Measurements from ENCODE around the gene PLD3. TPM values are rescaled to one million over a fixed set of nuclear protein-coding genes. Genes with fewer than 3 reads are reported as not detected.

Gene PLD3
- total RNA-seq, 1 donor from 2014 or later, result 208 TPM

DNA sequence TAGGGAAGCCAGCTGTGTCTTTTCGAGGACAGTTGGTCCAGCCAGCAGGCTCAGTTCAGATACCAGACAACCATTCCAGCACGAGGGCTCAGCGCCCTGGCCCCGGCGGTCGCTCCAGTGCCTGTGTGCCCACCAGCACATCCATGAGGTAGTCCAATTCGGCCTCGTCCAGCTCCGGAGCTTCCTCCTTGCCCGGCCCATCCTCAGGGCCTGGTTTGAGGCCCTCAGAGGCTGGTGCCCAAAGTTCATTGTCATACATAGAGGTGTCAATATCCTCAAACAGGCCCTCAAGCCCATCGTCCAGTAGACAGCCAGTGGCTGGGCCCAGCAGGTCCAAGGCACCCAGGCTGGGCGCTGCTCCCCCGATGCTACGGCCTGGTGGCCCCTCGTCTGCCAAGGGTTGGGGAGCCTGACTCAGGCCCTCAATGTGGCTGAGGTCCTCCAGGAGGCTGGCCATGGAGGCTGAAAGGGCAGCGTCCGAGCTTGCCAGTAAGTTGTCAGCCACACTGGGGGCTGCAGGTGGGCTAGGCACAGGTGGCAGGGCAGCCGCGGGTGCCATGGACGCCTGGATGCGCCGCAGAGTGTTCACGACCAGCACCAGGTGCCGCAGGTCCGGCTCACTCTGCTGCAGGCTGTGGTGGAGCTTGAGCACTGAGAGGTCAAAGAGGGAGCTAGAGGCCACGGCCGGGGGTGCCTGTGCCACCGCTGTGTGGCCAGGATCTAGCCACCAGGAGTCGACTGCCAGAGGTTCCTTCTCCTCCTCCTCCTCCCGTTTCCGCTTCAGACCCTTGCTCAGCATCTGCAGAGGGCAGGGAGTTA lies 74.5 kb downstream of the PLD3 start:
- Mint-ChIP-seq H3K36me3 (ENCODE audit: low read depth) (no peaks in the 10 kb centered on the region), H3K27me3 (ENCODE audit: low read depth) (no peaks in the 10 kb centered on the region), H3K27ac (ENCODE audit: unreplicated experiment) (no peak overlapping the region), H3K4me3 (peak overlapping the region; percentile 36), H3K9me3 (no peaks in the 10 kb centered on the region), H3K4me1 (peaks cover 36% of the 10 kb centered on the region)
- no peak for TF ChIP-seq CTCF (conservative IDR thresholded peaks at IDR 0.05)
- no peak for DNase-seq (ENCODE audit: low read depth, low spot score)

DNA sequence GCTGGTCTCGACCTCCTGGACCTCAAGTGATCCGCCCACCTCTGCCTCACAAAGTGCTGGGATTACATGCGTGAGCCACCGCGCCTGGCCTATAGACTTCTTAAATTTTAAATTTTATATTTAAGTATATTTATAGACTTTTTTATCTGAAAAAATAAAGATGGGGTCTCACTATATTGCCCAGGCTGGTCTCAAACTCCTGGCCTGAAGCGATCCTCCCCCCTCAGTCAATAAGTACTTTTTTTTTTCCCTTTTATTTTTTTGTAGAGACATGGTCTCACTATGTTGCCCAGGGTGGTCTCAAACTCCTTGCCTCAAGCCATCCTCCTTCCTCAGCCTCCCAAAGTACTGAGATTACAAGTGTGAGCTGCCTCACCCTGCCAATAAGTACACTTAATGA lies 75.4 kb downstream of the PLD3 start:
- Mint-ChIP-seq H3K9me3 (no peaks in the 10 kb centered on the region), H3K4me3 (no peak overlapping the region), H3K27ac (ENCODE audit: unreplicated experiment) (no peak overlapping the region), H3K4me1 (peaks cover 36% of the 10 kb centered on the region), H3K27me3 (ENCODE audit: low read depth) (no peaks in the 10 kb centered on the region), H3K36me3 (ENCODE audit: low read depth) (no peaks in the 10 kb centered on the region)
- no peak for DNase-seq (ENCODE audit: low read depth, low spot score)
- no peak for TF ChIP-seq CTCF (conservative IDR thresholded peaks at IDR 0.05)

DNA sequence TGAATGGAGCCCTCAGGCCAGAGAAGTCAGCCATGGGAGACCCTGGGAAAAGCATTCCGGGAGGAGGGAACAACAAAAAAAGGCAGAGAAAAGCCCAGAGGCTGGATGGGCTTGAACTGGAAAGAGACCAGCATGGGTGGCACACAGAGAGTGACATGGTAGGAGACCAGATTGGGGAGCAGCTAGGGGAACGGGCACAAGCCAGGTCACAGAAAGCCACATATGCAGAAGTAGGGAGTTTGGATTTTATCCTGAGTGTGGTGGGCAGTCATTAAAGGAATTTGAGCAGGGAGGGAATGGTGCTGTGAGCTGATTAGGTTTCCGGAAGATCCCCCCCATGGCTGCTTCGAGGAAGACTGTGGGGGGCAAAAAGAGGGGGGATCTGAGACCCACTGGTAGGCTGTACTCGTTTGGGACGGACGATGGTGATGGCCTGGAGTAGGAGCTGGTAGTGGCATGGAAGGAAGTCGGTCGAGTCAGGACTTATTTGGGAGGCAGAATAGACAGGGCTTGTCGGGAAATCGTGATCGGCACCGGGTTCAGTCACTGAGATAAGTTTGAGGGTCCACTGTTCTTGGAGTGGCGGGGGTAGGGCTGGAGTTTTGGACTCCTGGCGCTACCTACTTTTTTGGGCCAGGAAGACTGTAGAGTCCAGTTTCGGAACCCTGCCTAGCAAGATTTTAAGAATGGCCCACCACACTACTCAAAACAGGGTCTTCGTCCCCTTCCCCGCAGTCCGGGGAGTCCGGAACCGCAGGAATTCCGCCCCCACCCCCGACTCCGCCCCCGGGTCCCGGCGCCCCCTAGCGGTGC lies 76.3 kb downstream of the PLD3 start:
- no peak for TF ChIP-seq CTCF (conservative IDR thresholded peaks at IDR 0.05)
- Mint-ChIP-seq H3K27me3 (ENCODE audit: low read depth) (no peaks in the 10 kb centered on the region), H3K36me3 (ENCODE audit: low read depth) (no peaks in the 10 kb centered on the region), H3K9me3 (no peaks in the 10 kb centered on the region), H3K4me1 (peaks cover 32% of the 10 kb centered on the region), H3K27ac (ENCODE audit: unreplicated experiment) (peak overlapping the region; percentile 97), H3K4me3 (peak overlapping the region; percentile 96)
- no peak for DNase-seq (ENCODE audit: low read depth, low spot score)

- H3K27me3 Mint-ChIP-seq (ENCODE audit: low read depth), result no peaks in the 10 kb centered on the region
- peak; percentile 99 for DNase-seq (ENCODE audit: low read depth, low spot score)
- TF ChIP-seq CTCF (conservative IDR thresholded peaks at IDR 0.05), result peak; percentile 92
- H3K4me3 Mint-ChIP-seq, result peak within 1 kb of the TSS; percentile 96
- H3K27ac Mint-ChIP-seq (ENCODE audit: unreplicated experiment), result peak within 1 kb of the TSS; percentile 97
- no peaks in the 10 kb centered on the region for H3K9me3 Mint-ChIP-seq
- peaks cover 29% of the 10 kb centered on the region for H3K4me1 Mint-ChIP-seq
- no peaks in the 10 kb centered on the region for H3K36me3 Mint-ChIP-seq (ENCODE audit: low read depth)
These were observed 77.2 kb downstream of the PLD3 start, which contains the start of gene SERTAD1 for GRCh38 chr19:40425450-40426287. SERTAD1 (minus strand) TSS chr19:40425992; CDS start chr19:40423546, 2,446 bp downstream.

Small RNAs within 50 kb of the gene (microRNA-seq; reads per million reads assigned to microRNA genes)
- 3.0 reads per million for gene MIR6796

Other genes with a start within 250 kb of the PLD3 start
- gene MAP3K10, start 157.3 kb upstream of the PLD3 start, total RNA-seq, result 30.3 and 34.2 TPM in 2 replicates
- gene TTC9B, start 130.3 kb upstream of the PLD3 start, total RNA-seq, result 1.7 and 2.5 TPM in 2 replicates
- 0.43 and 0.47 TPM in 2 replicates for gene CCNP, start 122.0 kb upstream of the PLD3 start, total RNA-seq
- 147 and 150 TPM in 2 replicates for gene AKT2, start 63.4 kb upstream of the PLD3 start, total RNA-seq
- gene C19orf47, start 298 bp upstream of the PLD3 start, total RNA-seq, result 19.0 and 21.0 TPM in 2 replicates
- gene HIPK4, start 41.5 kb downstream of the PLD3 start, total RNA-seq, result 0.11 and 0.30 TPM in 2 replicates
- 2.8 and 2.9 TPM in 2 replicates for gene PRX, start 64.7 kb downstream of the PLD3 start, total RNA-seq
- gene SERTAD1, start 77.3 kb downstream of the PLD3 start, total RNA-seq, result 3.2 and 3.3 TPM in 2 replicates
- 22.3 and 25.8 TPM in 2 replicates for gene SERTAD3, start 95.6 kb downstream of the PLD3 start, total RNA-seq
- gene BLVRB, start 117.0 kb downstream of the PLD3 start, total RNA-seq, result 3.1 and 3.2 TPM in 2 replicates
- gene SPTBN4, start 118.3 kb downstream of the PLD3 start, total RNA-seq, result 0.40 and 1.1 TPM in 2 replicates
- gene SHKBP1, start 228.2 kb downstream of the PLD3 start, total RNA-seq, result 72.0 and 76.3 TPM in 2 replicates